GM19452 (cell line): Measurements from ENCODE around the gene TEX30.

Experiments used
- ATAC-seq: cut with Tn5 transposase; IDR thresholded peaks from one replicate; pipeline ENCODE4 v1.9.1; 2021; ENCODE audit not compliant: unreplicated experiment

The TEX30 gene

GRCh38 chr13:102718746-102719145 lies 54.8 kb downstream of the TEX30 start:
- ATAC-seq, result no peak
